Measurements from ENCODE around the gene ARHGAP5. TPM values are rescaled to one million over a fixed set of nuclear protein-coding genes. Genes with fewer than 3 reads are reported as not detected.

ARHGAP5 gene
- total RNA-seq, 1 experiment from 2014 or later: 63.0 TPM

GRCh38 chr14:32049361-32050088, 27.6 kb upstream of the ARHGAP5 start:
- ChIA-PET POLR2A (no interaction called here), CTCF (interaction anchor here (0.5 kb wide), 1 partner anchor 533 kb away, joined by 8 read pairs; no protein-coding TSS in a partner anchor)
- no peaks in the 10 kb centered on the region for H3K9me3 ChIP-seq (ENCODE audit: control insufficient read depth, insufficient read depth, low read depth, low read length)
- no peaks in the 10 kb centered on the region for H3K27me3 ChIP-seq (ENCODE audit: control insufficient read depth, insufficient read depth, low read length)
- intact Hi-C loops (cut with micrococcal nuclease; ENCODE audit: unreplicated experiment): no loop called here
- no peaks in the 10 kb centered on the region for H3K4me1 ChIP-seq (ENCODE audit: control insufficient read depth, insufficient read depth, low read length)
- H3K4me3 ChIP-seq (ENCODE audit: low read depth in 2 of 2, low read length in 2 of 2): no peak overlapping the region
- H3K27ac ChIP-seq (ENCODE audit: low read length): no peak overlapping the region
- in situ Hi-C loops (cut with HindIII; ENCODE audit: low pct_unique_long_range_greater_than_20kb, low sequenced_read_pairs): no loop called here
- no peaks in the 10 kb centered on the region for H3K36me3 ChIP-seq (ENCODE audit: control insufficient read depth, insufficient read depth, low read length)
- TF ChIP-seq SIN3A (IDR thresholded peaks at IDR 0.05; ENCODE audit: borderline replicate concordance, insufficient read depth, low read depth, low read length) (no peak), TCF7L2 (IDR thresholded peaks at IDR 0.05; ENCODE audit: low read depth, low read length) (no peak), POLR2AphosphoS5 (IDR thresholded peaks at IDR 0.05; ENCODE audit: low read depth, low read length) (no peak), CTCF (IDR thresholded peaks at IDR 0.05) (no peak), REST (IDR thresholded peaks at IDR 0.05; ENCODE audit: insufficient read depth in 1 of 2, low read depth in 2 of 2, low read length in 1 of 2) (no peak)
- no peak for DNase-seq (ENCODE audit: low read depth, low spot score)
- no TSS peak for BruUV-seq (replicated peaks)
- ATAC-seq: no peak

- CTCF ChIA-PET: no interaction called here
- Histone ChIP-seq H3K9me3 (ENCODE audit: control insufficient read depth, insufficient read depth, low read depth, low read length) (no peaks in the 10 kb centered on the region), H3K36me3 (ENCODE audit: control insufficient read depth, insufficient read depth, low read length) (no peaks in the 10 kb centered on the region), H3K4me1 (ENCODE audit: control insufficient read depth, insufficient read depth, low read length) (no peaks in the 10 kb centered on the region), H3K4me3 (ENCODE audit: low read depth in 2 of 2, low read length in 2 of 2) (no peak overlapping the region), H3K27me3 (ENCODE audit: control insufficient read depth, insufficient read depth, low read length) (no peaks in the 10 kb centered on the region), H3K27ac (ENCODE audit: low read length) (no peak overlapping the region)
- BruUV-seq (replicated peaks): no TSS peak
- intact Hi-C loops (cut with micrococcal nuclease; ENCODE audit: unreplicated experiment): no loop called here
- in situ Hi-C loops (cut with HindIII; ENCODE audit: low pct_unique_long_range_greater_than_20kb, low sequenced_read_pairs): no loop called here
- DNase-seq (ENCODE audit: low read depth, low spot score) (no peak), ATAC-seq (no peak)
- TF ChIP-seq REST (IDR thresholded peaks at IDR 0.05; ENCODE audit: insufficient read depth in 1 of 2, low read depth in 2 of 2, low read length in 1 of 2) (no peak), CTCF (IDR thresholded peaks at IDR 0.05) (no peak), POLR2AphosphoS5 (IDR thresholded peaks at IDR 0.05; ENCODE audit: low read depth, low read length) (no peak), SIN3A (IDR thresholded peaks at IDR 0.05; ENCODE audit: borderline replicate concordance, insufficient read depth, low read depth, low read length) (no peak), TCF7L2 (IDR thresholded peaks at IDR 0.05; ENCODE audit: low read depth, low read length) (no peak)
- POLR2A ChIA-PET: no interaction called here
Observed at GRCh38 chr14:32050878-32051277, 26.2 kb upstream of the ARHGAP5 start.

All from Panc1 (cell line).